Measurements from ENCODE around the gene MAML2.

MAML2 gene

GRCh38 chr11:96357794-96358193, 14.8 kb upstream of the MAML2 start:
- Mint-ChIP-seq H3K9me3 (no peaks in the 10 kb centered on the region), H3K27me3 (no peaks in the 10 kb centered on the region), H3K27ac (peak overlapping the region; percentile 71), H3K36me3 (ENCODE audit: low read depth) (peaks cover 75% of the 10 kb centered on the region), H3K4me1 (ENCODE audit: low read depth) (peaks cover 36% of the 10 kb centered on the region), H3K4me3 (peak overlapping the region; percentile 34)
- DNase-seq = no peak

- peaks cover 75% of the 10 kb centered on the region for H3K36me3 Mint-ChIP-seq (ENCODE audit: low read depth)
- no peaks in the 10 kb centered on the region for H3K9me3 Mint-ChIP-seq
- H3K4me3 Mint-ChIP-seq = no peak overlapping the region
- H3K4me1 Mint-ChIP-seq (ENCODE audit: low read depth) = peaks cover 34% of the 10 kb centered on the region
- no peak overlapping the region for H3K27ac Mint-ChIP-seq
- no peak for DNase-seq
- no peaks in the 10 kb centered on the region for H3K27me3 Mint-ChIP-seq
These were observed 13.9 kb upstream of the MAML2 start for GRCh38 chr11:96356848-96357247.

- Mint-ChIP-seq H3K4me3 (peak overlapping the region; percentile 95), H3K27ac (peak overlapping the region; percentile 98), H3K27me3 (no peaks in the 10 kb centered on the region), H3K9me3 (no peaks in the 10 kb centered on the region), H3K4me1 (ENCODE audit: low read depth) (peaks cover 49% of the 10 kb centered on the region), H3K36me3 (ENCODE audit: low read depth) (peaks cover 54% of the 10 kb centered on the region)
- no peak for DNase-seq
These were observed 708 bp downstream of the MAML2 start for GRCh38 chr11:96342014-96342960.

GRCh38 chr11:96341211-96342013, 1.6 kb downstream of the MAML2 start:
- no peaks in the 10 kb centered on the region for H3K9me3 Mint-ChIP-seq
- no peaks in the 10 kb centered on the region for H3K27me3 Mint-ChIP-seq
- H3K27ac Mint-ChIP-seq = peak overlapping the region; percentile 98
- H3K4me3 Mint-ChIP-seq = peak overlapping the region; percentile 95
- peaks cover 58% of the 10 kb centered on the region for H3K4me1 Mint-ChIP-seq (ENCODE audit: low read depth)
- peak; percentile 80 for DNase-seq
- H3K36me3 Mint-ChIP-seq (ENCODE audit: low read depth) = peaks cover 61% of the 10 kb centered on the region

- H3K36me3 Mint-ChIP-seq (ENCODE audit: low read depth) = peaks cover 69% of the 10 kb centered on the region
- no peak for DNase-seq
- H3K4me3 Mint-ChIP-seq = peak overlapping the region; percentile 95
- no peaks in the 10 kb centered on the region for H3K27me3 Mint-ChIP-seq
- H3K4me1 Mint-ChIP-seq (ENCODE audit: low read depth) = peaks cover 66% of the 10 kb centered on the region
- H3K9me3 Mint-ChIP-seq = no peaks in the 10 kb centered on the region
- H3K27ac Mint-ChIP-seq = peak overlapping the region; percentile 98
These were observed 2.5 kb downstream of the MAML2 start for GRCh38 chr11:96340555-96340885.

GRCh38 chr11:96339706-96340554, 3.1 kb downstream of the MAML2 start:
- H3K36me3 Mint-ChIP-seq (ENCODE audit: low read depth) = peaks cover 75% of the 10 kb centered on the region

GRCh38 chr11:96338910-96339705, 3.9 kb downstream of the MAML2 start:
- no peaks in the 10 kb centered on the region for H3K9me3 Mint-ChIP-seq
- peaks cover 83% of the 10 kb centered on the region for H3K36me3 Mint-ChIP-seq (ENCODE audit: low read depth)
- DNase-seq = peak; percentile 55
- H3K4me1 Mint-ChIP-seq (ENCODE audit: low read depth) = peaks cover 76% of the 10 kb centered on the region
- peak overlapping the region; percentile 98 for H3K27ac Mint-ChIP-seq
- H3K27me3 Mint-ChIP-seq = no peaks in the 10 kb centered on the region
- peak overlapping the region; percentile 95 for H3K4me3 Mint-ChIP-seq

More at GRCh38 chr11:96339706-96340554, 3.1 kb downstream of the MAML2 start:
- peak overlapping the region; percentile 95 for H3K4me3 Mint-ChIP-seq
- no peak for DNase-seq
- no peaks in the 10 kb centered on the region for H3K27me3 Mint-ChIP-seq
- H3K9me3 Mint-ChIP-seq = no peaks in the 10 kb centered on the region
- peaks cover 71% of the 10 kb centered on the region for H3K4me1 Mint-ChIP-seq (ENCODE audit: low read depth)
- H3K27ac Mint-ChIP-seq = peak overlapping the region; percentile 98

GRCh38 chr11:96337541-96338431, 5.2 kb downstream of the MAML2 start:
- Mint-ChIP-seq H3K27me3 (no peaks in the 10 kb centered on the region), H3K9me3 (no peaks in the 10 kb centered on the region), H3K36me3 (ENCODE audit: low read depth) (peaks cover 90% of the 10 kb centered on the region), H3K4me1 (ENCODE audit: low read depth) (peaks cover 79% of the 10 kb centered on the region), H3K27ac (peak overlapping the region; percentile 98), H3K4me3 (peak overlapping the region; percentile 95)
- peak; percentile 58 for DNase-seq

GRCh38 chr11:96335388-96335787, 7.6 kb downstream of the MAML2 start:
- Mint-ChIP-seq H3K4me1 (ENCODE audit: low read depth) (peaks cover 94% of the 10 kb centered on the region), H3K27ac (peak overlapping the region; percentile 27)
- DNase-seq = no peak

GRCh38 chr11:96334219-96334618, 8.8 kb downstream of the MAML2 start:
- H3K36me3 Mint-ChIP-seq (ENCODE audit: low read depth) = peaks cover 82% of the 10 kb centered on the region
- no peaks in the 10 kb centered on the region for H3K27me3 Mint-ChIP-seq
- no peak overlapping the region for H3K4me3 Mint-ChIP-seq
- H3K27ac Mint-ChIP-seq = peak overlapping the region; percentile 45
- no peaks in the 10 kb centered on the region for H3K9me3 Mint-ChIP-seq
- peaks cover 94% of the 10 kb centered on the region for H3K4me1 Mint-ChIP-seq (ENCODE audit: low read depth)
- DNase-seq = no peak

More at GRCh38 chr11:96335388-96335787, 7.6 kb downstream of the MAML2 start:
- Mint-ChIP-seq H3K36me3 (ENCODE audit: low read depth) (peaks cover 82% of the 10 kb centered on the region), H3K9me3 (no peaks in the 10 kb centered on the region), H3K4me3 (no peak overlapping the region), H3K27me3 (no peaks in the 10 kb centered on the region)

- Mint-ChIP-seq H3K36me3 (ENCODE audit: low read depth) (peaks cover 84% of the 10 kb centered on the region), H3K4me3 (no peak overlapping the region), H3K27me3 (no peaks in the 10 kb centered on the region), H3K4me1 (ENCODE audit: low read depth) (peaks cover 94% of the 10 kb centered on the region), H3K27ac (peak overlapping the region; percentile 24), H3K9me3 (no peaks in the 10 kb centered on the region)
- no peak for DNase-seq
These were observed 9.7 kb downstream of the MAML2 start for GRCh38 chr11:96333191-96333719.

GRCh38 chr11:96332126-96332771, 10.7 kb downstream of the MAML2 start:
- peak overlapping the region; percentile 8 for H3K4me3 Mint-ChIP-seq
- H3K9me3 Mint-ChIP-seq = no peaks in the 10 kb centered on the region
- H3K27ac Mint-ChIP-seq = peak overlapping the region; percentile 24
- peaks cover 79% of the 10 kb centered on the region for H3K36me3 Mint-ChIP-seq (ENCODE audit: low read depth)
- no peak for DNase-seq
- peaks cover 88% of the 10 kb centered on the region for H3K4me1 Mint-ChIP-seq (ENCODE audit: low read depth)
- H3K27me3 Mint-ChIP-seq = no peaks in the 10 kb centered on the region
